ENCODE measurements around the gene CD86.

DNA sequence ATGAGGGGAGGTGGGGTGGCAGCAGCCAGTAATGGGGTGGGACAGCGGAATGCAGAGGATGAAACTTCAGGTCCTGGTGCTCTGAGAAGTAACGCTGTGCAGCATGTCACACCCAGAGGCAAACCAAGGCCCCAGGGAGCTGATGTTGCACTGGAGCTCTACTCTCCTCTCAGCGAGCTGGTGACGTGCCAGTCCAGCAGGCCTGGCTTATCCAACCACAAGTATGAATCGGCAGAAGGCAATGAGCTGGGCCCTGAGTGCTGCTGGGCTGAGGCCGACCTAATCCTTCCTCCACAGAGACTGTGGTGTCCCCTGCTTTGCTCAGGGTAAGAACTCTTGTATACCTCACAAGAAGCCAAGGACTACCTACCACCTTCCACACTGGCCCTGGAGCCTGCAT lies 30.5 kb downstream of the CD86 start:
- TF ChIP-seq, protein P1, sequence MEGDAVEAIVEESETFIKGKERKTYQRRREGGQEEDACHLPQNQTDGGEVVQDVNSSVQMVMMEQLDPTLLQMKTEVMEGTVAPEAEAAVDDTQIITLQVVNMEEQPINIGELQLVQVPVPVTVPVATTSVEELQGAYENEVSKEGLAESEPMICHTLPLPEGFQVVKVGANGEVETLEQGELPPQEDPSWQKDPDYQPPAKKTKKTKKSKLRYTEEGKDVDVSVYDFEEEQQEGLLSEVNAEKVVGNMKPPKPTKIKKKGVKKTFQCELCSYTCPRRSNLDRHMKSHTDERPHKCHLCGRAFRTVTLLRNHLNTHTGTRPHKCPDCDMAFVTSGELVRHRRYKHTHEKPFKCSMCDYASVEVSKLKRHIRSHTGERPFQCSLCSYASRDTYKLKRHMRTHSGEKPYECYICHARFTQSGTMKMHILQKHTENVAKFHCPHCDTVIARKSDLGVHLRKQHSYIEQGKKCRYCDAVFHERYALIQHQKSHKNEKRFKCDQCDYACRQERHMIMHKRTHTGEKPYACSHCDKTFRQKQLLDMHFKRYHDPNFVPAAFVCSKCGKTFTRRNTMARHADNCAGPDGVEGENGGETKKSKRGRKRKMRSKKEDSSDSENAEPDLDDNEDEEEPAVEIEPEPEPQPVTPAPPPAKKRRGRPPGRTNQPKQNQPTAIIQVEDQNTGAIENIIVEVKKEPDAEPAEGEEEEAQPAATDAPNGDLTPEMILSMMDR (IDR thresholded peaks at IDR 0.05): no peak
- no peak for TF ChIP-seq POLR2A (IDR thresholded peaks at IDR 0.05)

Data from right lobe of liver (tissue), 4 donors.